Activated CD8-positive, alpha-beta T cell treated with anti-CD3 and anti-CD28 coated beads, Interleukin-2, amount 10 ng/mL, durations not matched to agents 7 days and 5 days (primary cell): ENCODE results near the gene ABCC12. TPM values are rescaled to one million over a fixed set of nuclear protein-coding genes. Genes with fewer than 3 reads are reported as not detected.

Source experiments
- ATAC-seq: fragments of 150-1000 bp; cut with Tn5 transposase; one replicate; pipeline ENCODE4 v1.10.0; 2021; ENCODE audit warnings: moderate library complexity
- CTCF ChIA-PET: fragments of 350-600 bp; sonication (Branson Sonifier 250); formaldehyde crosslinking; loops from one replicate; lab custom pipeline; 2021; ENCODE audit warnings: antibody characterized with exemption; lab: Charles Lee
- POLR2A ChIA-PET: fragments of 350-600 bp; sonication (Branson Sonifier 250); formaldehyde crosslinking; loops from one replicate; lab custom pipeline; 2021; ENCODE audit warnings: antibody characterized with exemption; lab: Charles Lee
- DNase-seq: peaks from one replicate; pipeline ENCODE4 v3.0.0-alpha.2; 2020
- H3K27ac Mint-ChIP-seq: one replicate; pipeline ENCODE4 v1.8.0; 2021; ENCODE audit warnings: mild to moderate bottlenecking, mixed read lengths
- H3K27me3 Mint-ChIP-seq: one replicate; pipeline ENCODE4 v1.8.0; 2021; ENCODE audit warnings: low read depth, mixed read lengths
- H3K36me3 Mint-ChIP-seq: one replicate; pipeline ENCODE4 v1.8.0; 2021; ENCODE audit warnings: low read depth, mixed read lengths
- H3K4me1 Mint-ChIP-seq: one replicate; pipeline ENCODE4 v1.8.0; 2021; ENCODE audit warnings: low read depth, mixed read lengths
- H3K4me3 Mint-ChIP-seq: one replicate; pipeline ENCODE4 v1.8.0; 2021; ENCODE audit warnings: mild to moderate bottlenecking, mixed read lengths
- H3K9me3 Mint-ChIP-seq: one replicate; pipeline ENCODE4 v1.8.0; 2022; ENCODE audit warnings: mixed read lengths; ENCODE audit not compliant: insufficient read depth
- total RNA-seq, 2 experiments: library from RNA; stranded (reverse); gene quantifications; one replicate each; pipeline ENCODE4 v1.2.3, GENCODE V29; 2021

Gene ABCC12
- not detected for total RNA-seq

DNA sequence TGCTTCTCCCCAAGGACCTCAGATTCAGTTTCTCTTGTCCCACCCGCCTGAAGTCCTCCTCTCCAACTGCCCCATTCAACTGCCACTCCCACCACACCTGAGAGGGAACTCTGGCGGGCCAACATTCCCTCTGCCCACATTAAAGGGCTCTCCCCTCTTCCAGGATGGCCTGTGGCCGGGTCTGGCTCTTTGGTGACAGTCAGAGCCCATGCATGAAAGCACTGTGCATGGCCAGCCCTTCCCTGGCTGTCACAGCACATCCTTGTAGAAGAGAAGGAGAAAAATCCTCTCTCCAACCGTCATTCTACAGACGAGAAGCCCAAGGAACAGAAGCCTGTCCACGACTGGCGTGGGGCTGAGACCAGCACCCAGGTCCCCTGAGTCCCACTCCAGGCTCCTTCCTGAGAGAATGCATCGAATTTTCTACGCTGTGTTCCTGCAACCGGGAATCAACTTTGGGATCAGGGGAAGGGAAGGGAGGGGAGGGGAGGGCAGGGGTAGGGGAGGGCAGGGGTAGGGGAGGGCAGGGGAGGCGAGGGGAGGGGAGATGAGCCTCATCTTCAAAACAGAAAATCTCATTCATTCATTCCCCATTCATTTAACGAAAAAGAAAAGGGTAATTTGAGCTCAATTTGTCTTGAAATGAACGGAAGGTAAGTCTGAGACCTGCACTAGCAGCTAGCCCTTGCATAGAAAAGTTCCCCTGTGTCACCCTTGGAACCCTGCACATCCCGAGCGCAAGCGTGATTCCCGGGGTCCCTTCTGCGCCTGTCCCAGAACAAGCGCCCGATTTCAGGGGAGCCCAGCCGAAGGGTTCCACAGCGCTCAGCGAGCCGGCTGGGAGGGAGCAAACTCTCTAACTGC lies at the start of gene ABCC12:
Gene ABCC12, minus strand, starts transcription at position 68 of the 864 bp plus-strand sequence. CDS start 9,569 bp downstream, outside the sequence.
- Mint-ChIP-seq H3K4me1 (peaks cover 14% of the 10 kb centered on the region), H3K9me3 (no peaks in the 10 kb centered on the region), H3K4me3 (no peak within 1 kb of the TSS), H3K27ac (no peak within 1 kb of the TSS), H3K27me3 (peaks cover 10% of the 10 kb centered on the region), H3K36me3 (no peaks in the 10 kb centered on the region)
- no peak for ATAC-seq
- DNase-seq = no peak
- ChIA-PET POLR2A (no interaction called here), CTCF (interaction anchor here (0.7 to 4.7 kb wide), 9 partner anchors 9 to 1302 kb away, joined by 3 to 33 read pairs (median 5); partner anchors contain the start of gene NETO2)

DNA sequence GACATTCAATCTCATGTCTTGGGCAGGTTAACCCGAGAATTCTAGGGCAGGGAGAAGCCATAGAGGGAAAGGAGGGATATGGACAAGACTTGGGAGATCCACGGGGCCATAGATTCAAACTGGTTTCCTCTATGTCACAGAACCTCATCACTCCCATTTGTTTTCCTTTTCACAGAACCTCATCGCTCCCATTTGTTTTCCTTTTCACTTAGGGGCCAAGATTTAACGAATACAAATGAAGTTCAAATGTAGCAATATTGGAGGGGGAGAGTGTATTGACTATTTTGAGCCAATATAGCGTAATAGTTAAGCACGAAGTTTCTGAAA lies 49.0 kb upstream of the ABCC12 start:
- ChIA-PET POLR2A (no interaction called here), CTCF (no interaction called here)
- no peaks in the 10 kb centered on the region for H3K9me3 Mint-ChIP-seq
- H3K4me3 Mint-ChIP-seq = no peak overlapping the region
- H3K27ac Mint-ChIP-seq = no peak overlapping the region
- H3K36me3 Mint-ChIP-seq = no peaks in the 10 kb centered on the region
- H3K4me1 Mint-ChIP-seq = no peaks in the 10 kb centered on the region
- peaks cover 2% of the 10 kb centered on the region for H3K27me3 Mint-ChIP-seq
- ATAC-seq (no peak), DNase-seq (no peak)

DNA sequence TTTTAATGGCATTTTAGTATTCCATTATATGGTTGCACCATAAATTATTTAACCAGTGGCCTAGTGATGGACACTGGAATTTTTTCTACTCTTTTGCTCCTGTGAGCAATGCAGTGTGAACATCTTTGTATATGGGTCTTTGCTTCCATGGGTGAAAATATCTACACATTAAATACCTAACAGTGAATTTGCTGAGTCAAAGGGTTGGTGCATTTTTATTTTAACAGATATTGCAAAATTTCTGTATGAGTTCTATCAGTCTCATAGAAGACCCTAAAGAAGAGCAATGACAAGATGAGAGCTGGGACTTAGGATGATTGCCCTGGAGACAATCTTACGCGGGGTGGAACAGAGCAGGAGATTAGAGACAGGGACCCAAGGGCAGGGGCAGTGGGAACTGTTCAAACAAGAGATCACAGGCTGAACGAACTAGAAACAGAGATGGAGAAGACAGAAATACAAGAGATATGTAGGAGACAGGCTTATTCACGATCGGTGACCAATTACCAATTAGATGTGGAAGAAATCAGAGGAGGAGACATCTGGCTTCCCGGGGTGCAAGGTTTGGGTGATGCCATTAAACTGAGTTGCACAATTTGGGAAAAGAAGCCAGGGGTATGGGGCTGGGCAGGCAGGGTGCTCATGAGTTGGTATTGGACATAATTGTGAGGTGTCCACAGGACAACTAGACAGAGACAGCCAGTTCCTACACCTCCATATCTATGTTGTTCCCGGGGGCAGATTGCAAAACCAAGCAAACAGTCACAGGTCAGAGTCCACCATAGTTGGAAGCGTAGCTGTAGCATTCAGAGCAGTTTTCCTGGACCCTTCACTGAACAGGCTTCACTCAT lies 48.4 kb upstream of the ABCC12 start:
- no peaks in the 10 kb centered on the region for H3K4me1 Mint-ChIP-seq
- POLR2A ChIA-PET = no interaction called here
- no peaks in the 10 kb centered on the region for H3K36me3 Mint-ChIP-seq
- DNase-seq (no peak), ATAC-seq (no peak)
- H3K9me3 Mint-ChIP-seq = no peaks in the 10 kb centered on the region
- H3K27me3 Mint-ChIP-seq = peaks cover 2% of the 10 kb centered on the region
- no peak overlapping the region for H3K27ac Mint-ChIP-seq
- CTCF ChIA-PET = no interaction called here
- H3K4me3 Mint-ChIP-seq = no peak overlapping the region

DNA sequence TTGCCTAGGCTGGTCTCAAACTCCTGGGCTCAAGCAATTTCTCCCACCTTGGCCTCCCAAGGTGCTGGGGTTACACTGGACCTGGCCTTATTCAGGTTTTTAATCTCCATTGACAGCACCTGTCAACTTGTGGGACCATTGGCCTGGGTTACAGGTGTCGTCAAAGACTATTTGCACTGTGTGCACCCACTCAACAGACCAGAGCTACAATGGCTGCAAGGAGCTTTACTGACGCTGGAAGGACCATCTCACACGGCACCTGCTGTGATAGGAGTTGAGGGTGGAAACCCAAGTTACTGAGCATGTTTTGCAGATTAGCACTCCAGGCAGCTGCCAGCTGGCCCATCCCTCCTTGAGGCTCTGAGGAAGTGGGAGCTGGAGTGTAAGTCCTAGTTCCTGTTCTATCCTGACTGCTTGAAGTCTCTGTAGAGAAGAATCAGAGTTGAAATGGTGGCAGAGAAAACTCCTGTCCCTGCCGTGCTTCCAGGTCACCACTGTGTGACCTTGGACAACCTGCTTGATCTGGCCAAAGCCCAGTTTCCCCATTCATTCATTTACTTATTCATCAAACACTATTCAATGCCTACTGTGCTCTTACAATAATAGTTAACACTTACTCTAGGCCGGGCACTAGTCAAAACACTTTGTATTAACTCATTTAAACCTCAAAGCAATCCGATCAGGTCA lies 45.9 kb upstream of the ABCC12 start:
- ATAC-seq (no peak), DNase-seq (no peak)
- Mint-ChIP-seq H3K4me3 (no peak overlapping the region), H3K9me3 (no peaks in the 10 kb centered on the region), H3K4me1 (no peaks in the 10 kb centered on the region), H3K36me3 (no peaks in the 10 kb centered on the region), H3K27ac (no peak overlapping the region), H3K27me3 (peaks cover 4% of the 10 kb centered on the region)
- CTCF ChIA-PET = no interaction called here
- POLR2A ChIA-PET = no interaction called here

DNA sequence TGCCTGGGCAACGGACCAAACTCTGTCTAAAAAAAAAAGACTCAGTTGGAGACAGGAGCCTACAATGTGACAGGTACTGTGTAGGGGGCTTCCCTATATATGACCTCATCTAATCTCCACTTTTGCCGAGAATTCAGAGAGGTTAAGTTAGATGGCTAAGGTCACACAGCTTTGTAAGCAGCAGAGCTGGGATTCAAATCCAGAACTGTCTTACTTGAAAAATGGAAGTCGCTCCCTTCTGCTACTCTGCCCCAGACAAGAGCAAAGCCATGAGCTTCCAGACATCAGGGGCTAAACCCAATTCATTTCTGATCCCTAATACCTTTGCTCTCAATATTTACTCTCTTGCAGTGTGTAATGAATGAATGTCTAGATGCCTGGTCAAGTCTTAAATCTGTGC lies 41.5 kb upstream of the ABCC12 start:
- Mint-ChIP-seq H3K4me3 (no peak overlapping the region), H3K27ac (no peak overlapping the region), H3K4me1 (no peaks in the 10 kb centered on the region), H3K9me3 (no peaks in the 10 kb centered on the region), H3K27me3 (peaks cover 4% of the 10 kb centered on the region), H3K36me3 (no peaks in the 10 kb centered on the region)
- ChIA-PET POLR2A (no interaction called here), CTCF (no interaction called here)
- no peak for DNase-seq
- no peak for ATAC-seq

DNA sequence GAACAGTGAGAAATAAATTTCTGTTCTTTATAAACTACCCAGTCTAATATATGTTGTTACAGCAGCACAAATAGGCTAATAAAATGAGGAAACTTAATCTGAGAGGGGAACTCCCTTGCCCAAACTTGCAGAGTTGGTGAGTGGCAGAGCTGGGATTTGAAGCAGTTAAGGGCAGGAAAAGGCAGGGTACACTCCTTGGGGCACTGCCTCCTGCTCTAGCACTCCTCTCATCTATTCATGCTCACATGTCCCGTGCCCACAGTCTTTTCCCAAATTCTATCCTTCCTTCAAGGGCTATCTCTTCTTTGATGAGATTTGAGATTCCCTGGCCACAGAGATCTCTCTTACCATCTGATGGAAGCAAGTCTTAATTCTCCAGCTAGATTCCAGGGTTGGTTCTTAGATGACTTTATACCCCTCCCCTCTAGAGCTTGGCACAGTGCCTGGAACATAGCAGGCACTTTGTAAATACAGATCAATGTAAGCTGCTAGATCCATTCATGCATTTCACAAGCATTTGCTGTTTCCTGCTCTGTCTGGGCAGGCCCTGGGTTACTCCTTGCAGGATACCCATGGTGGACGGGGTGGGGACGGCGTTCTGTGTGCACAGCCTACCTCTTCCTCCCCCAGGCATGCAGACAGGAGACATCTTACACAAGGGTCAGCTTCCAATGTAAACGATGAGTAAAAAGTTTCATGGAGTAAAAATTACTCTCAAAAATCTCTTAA lies 39.2 kb upstream of the ABCC12 start:
- Mint-ChIP-seq H3K27me3 (peaks cover 2% of the 10 kb centered on the region), H3K4me1 (no peaks in the 10 kb centered on the region)
- POLR2A ChIA-PET = no interaction called here

DNA sequence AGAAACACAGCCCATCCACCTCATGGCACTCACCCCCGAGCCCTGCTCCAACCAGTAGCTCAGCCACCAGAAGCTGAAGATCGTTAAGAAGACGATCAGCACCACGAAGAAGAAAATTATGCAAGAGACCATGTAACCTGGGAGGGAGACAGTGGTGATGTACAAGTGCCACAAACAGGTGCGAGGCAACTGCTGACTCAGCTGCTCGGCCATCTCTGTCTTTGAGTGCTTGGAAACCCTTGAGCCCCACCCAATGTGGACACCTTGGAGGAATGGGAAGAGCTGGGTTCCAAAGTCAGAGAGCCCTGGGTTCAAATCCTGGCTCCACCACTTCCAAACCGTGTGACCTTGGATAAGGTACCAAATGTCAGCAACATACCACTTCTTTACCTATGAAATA lies 38.1 kb upstream of the ABCC12 start:
- Mint-ChIP-seq H3K4me1 (peaks cover 5% of the 10 kb centered on the region), H3K36me3 (no peaks in the 10 kb centered on the region), H3K9me3 (no peaks in the 10 kb centered on the region), H3K27ac (no peak overlapping the region), H3K4me3 (no peak overlapping the region), H3K27me3 (no peaks in the 10 kb centered on the region)
- DNase-seq = no peak
- CTCF ChIA-PET = no interaction called here
- no peak for ATAC-seq
- POLR2A ChIA-PET = no interaction called here

More for the DNA sequence above, 39.2 kb upstream of the ABCC12 start:
- CTCF ChIA-PET = no interaction called here
- Mint-ChIP-seq H3K27ac (no peak overlapping the region), H3K36me3 (no peaks in the 10 kb centered on the region), H3K4me3 (no peak overlapping the region), H3K9me3 (no peaks in the 10 kb centered on the region)
- ATAC-seq (no peak), DNase-seq (no peak)

DNA sequence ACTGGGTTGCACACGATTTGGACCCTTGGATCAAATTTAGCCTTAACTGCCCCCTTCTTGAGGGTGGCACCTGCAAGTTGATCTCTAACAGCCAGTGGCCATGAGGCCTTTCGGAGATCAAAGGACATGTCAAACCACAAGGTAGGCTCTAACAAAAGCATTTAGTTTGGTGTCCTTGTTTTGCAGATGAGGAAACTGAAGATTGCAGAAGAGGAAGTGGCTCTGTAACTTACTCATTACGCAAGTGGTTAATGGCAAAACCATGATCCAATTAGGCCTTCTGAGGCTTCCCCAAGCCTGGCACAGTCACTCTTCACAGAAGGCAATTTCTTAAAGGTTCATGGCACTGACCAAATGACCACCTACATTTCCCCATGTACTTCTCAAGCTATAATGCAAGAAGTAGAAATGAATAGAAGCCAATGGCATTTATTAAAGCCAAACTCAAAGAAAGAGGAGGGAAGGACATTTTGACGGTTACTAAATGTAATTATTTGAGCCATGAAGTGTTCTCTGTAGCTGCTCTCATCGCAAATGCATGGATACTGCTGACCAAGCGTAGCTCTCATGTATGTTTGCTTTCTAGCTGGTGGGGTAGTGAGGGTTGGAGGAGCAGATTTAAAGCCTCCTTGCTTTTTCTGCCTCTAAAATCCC lies 32.8 kb upstream of the ABCC12 start:
- ChIA-PET POLR2A (interaction anchor here (1.0 kb wide), 1 partner anchor 346 kb away, joined by 3 read pairs; no protein-coding TSS in a partner anchor), CTCF (interaction anchor here (1.2 to 1.8 kb wide), 2 partner anchors 24 to 442 kb away, joined by 5 to 6 read pairs; no protein-coding TSS in a partner anchor)
- no peak overlapping the region for H3K4me3 Mint-ChIP-seq
- ATAC-seq = no peak
- peaks cover 7% of the 10 kb centered on the region for H3K27me3 Mint-ChIP-seq
- H3K4me1 Mint-ChIP-seq = peaks cover 14% of the 10 kb centered on the region
- no peak overlapping the region for H3K27ac Mint-ChIP-seq
- H3K9me3 Mint-ChIP-seq = no peaks in the 10 kb centered on the region
- no peaks in the 10 kb centered on the region for H3K36me3 Mint-ChIP-seq
- no peak for DNase-seq

DNA sequence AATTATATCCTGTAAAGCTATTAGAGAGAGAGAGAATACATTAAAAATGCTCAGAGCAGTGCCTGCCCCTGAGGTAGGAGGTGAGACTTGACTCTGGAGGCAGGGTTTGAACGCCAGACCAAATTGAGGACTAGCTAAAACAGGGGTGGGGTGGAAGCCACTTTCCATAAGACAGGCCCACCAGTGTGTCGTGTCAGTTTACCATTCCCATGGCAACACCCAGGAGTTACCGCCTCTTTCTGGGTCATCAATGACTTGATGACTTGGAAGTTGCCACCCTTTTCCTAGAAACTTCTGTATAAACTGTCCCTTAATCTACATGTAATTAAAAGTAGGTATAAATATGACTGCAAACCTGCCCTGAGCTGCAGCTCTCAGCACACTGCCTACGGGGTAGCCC lies 32.0 kb upstream of the ABCC12 start:
- Mint-ChIP-seq H3K4me3 (no peak overlapping the region), H3K27ac (no peak overlapping the region), H3K4me1 (peaks cover 14% of the 10 kb centered on the region), H3K9me3 (no peaks in the 10 kb centered on the region), H3K36me3 (no peaks in the 10 kb centered on the region), H3K27me3 (peaks cover 7% of the 10 kb centered on the region)
- POLR2A ChIA-PET = interaction anchor here (1.0 kb wide), 1 partner anchor 347 kb away, joined by 3 read pairs; no protein-coding TSS in a partner anchor
- ATAC-seq (no peak), DNase-seq (no peak)
- CTCF ChIA-PET = interaction anchor here (1.2 to 1.8 kb wide), 2 partner anchors 23 to 442 kb away, joined by 5 to 6 read pairs; no protein-coding TSS in a partner anchor

DNA sequence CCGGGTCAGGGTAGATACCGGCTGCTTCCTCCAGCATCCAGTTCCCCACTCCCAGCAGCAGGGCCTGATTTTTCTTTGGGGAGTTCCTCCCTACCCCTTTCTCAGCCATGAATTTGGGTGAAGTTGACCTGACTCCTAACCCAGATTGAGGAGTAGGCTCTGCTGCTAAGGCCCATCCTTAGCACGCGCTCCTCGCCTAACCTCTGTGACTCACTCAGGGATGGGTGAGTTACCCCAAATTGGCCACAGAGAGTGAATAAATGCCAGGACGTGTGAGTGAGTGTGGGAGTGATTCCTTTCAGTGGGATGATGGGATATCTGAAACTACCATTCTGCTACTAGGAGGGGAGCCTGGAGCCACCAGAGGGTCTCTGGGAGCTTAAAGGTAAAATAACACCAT lies 28.9 kb upstream of the ABCC12 start:
- no peak for ATAC-seq
- peaks cover 7% of the 10 kb centered on the region for H3K27me3 Mint-ChIP-seq
- no peaks in the 10 kb centered on the region for H3K9me3 Mint-ChIP-seq
- H3K36me3 Mint-ChIP-seq = no peaks in the 10 kb centered on the region
- no peak for DNase-seq
- ChIA-PET CTCF (interaction anchor here (1.3 to 2.7 kb wide), 2 partner anchors 19 to 20 kb away, joined by 5 to 10 read pairs; no protein-coding TSS in a partner anchor), POLR2A (no interaction called here)
- H3K27ac Mint-ChIP-seq = no peak overlapping the region
- peaks cover 14% of the 10 kb centered on the region for H3K4me1 Mint-ChIP-seq
- H3K4me3 Mint-ChIP-seq = no peak overlapping the region
